ENCODE results near the gene CAV2. TPM values are rescaled to one million over a fixed set of nuclear protein-coding genes. Genes with fewer than 3 reads are reported as not detected.

CAV2 gene, protein sequence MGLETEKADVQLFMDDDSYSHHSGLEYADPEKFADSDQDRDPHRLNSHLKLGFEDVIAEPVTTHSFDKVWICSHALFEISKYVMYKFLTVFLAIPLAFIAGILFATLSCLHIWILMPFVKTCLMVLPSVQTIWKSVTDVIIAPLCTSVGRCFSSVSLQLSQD
- 10 to 100 TPM; 23.2 to 49.6 TPM for total RNA-seq

DNA sequence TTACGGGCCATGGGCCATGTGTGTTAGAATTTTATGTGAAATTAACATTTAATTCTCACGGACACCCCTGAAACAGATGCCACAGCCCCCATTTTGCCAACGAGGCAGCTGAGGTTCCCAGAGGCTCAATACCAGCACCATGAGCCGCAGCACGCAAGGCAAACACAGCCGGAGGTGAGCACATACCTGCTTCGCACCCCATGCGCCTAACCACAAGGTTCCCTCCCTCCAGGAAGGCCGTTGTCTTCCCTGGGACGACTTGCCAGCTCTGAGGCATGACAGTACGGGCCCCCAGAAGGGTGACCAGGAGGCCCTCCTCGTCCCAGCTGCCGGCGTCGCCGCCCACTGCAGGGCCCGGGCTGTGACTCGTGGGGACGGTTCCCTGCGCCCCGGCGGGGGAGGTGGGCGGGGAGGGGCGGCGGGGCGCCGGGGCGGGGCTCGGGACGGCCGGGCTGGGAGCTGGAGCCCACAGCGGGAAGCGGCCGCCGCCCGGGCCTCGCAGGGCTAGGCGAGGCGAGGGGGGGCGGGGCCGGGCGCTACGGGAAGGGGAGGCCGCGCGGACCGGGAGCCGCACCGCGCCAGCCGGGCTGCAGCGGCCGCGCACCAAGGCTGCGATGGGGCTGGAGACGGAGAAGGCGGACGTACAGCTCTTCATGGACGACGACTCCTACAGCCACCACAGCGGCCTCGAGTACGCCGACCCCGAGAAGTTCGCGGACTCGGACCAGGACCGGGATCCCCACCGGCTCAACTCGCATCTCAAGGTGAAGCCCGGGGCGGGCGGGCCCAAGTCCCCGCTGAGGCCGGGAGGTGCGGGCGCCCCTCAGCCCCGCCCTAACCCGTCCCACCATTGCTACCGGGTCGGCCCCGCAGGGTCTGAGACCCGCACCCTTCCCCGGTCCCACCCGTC is at the start of gene CAV2:
TSS of gene CAV2 (plus strand) at position 571 of the 910 bp plus-strand sequence. CDS start at position 615, 44 bp downstream.
- H3K36me3 ChIP-seq, result no peaks in the 10 kb centered on the region

DNA sequence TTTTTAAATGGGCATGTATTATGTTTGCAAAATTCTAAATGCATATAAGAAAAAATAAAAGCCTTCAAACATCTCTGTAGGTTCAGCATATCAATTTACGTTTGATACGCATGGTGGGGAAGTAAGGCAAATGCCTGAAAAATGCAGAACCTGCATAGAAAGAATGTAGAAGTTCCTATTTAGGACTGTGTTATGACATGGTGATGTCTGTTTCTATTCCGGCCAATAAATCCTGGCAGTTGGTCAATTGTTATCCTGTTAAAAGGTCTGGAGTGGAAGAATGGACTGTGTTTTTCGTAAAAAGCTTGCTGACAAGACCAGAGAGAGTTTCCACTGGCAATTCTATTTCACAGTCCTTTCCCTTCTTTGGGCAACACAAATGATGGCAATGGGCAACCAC is 49.6 kb upstream of the CAV2 start:
- Histone ChIP-seq H3K4me3 (no peak overlapping the region), H3K36me3 (no peaks in the 10 kb centered on the region), H3K27ac (no peak overlapping the region), H3K9me3 (no peaks in the 10 kb centered on the region), H3K27me3 (replicated peaks; ENCODE audit: insufficient read depth) (no peaks in the 10 kb centered on the region), H3K4me1 (replicated peaks) (no peaks in the 10 kb centered on the region)
- no peak for DNase-seq (ENCODE audit: low spot score)
- WGBS, result 55% methylated on average over 4 of the region's 4 CpGs
- TF ChIP-seq, protein P1, sequence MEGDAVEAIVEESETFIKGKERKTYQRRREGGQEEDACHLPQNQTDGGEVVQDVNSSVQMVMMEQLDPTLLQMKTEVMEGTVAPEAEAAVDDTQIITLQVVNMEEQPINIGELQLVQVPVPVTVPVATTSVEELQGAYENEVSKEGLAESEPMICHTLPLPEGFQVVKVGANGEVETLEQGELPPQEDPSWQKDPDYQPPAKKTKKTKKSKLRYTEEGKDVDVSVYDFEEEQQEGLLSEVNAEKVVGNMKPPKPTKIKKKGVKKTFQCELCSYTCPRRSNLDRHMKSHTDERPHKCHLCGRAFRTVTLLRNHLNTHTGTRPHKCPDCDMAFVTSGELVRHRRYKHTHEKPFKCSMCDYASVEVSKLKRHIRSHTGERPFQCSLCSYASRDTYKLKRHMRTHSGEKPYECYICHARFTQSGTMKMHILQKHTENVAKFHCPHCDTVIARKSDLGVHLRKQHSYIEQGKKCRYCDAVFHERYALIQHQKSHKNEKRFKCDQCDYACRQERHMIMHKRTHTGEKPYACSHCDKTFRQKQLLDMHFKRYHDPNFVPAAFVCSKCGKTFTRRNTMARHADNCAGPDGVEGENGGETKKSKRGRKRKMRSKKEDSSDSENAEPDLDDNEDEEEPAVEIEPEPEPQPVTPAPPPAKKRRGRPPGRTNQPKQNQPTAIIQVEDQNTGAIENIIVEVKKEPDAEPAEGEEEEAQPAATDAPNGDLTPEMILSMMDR (IDR thresholded peaks at IDR 0.05), result no peak
- TF ChIP-seq POLR2A (IDR thresholded peaks at IDR 0.05) (no peak), POLR2AphosphoS5 (IDR thresholded peaks at IDR 0.05) (no peak)
- intact Hi-C loops (cut with DNase I), result loop anchor here (10.0 kb wide), 1 partner anchor 75 kb away; the partner anchor contains the start of gene CAV1

More for the DNA sequence above, at the start of gene CAV2:
- Histone ChIP-seq H3K4me3 (peak within 1 kb of the TSS; percentile 53 to 56), H3K9me3 (no peaks in the 10 kb centered on the region), H3K27ac (peak within 1 kb of the TSS; percentile 84 to 89), H3K27me3 (replicated peaks; ENCODE audit: insufficient read depth) (no peaks in the 10 kb centered on the region), H3K4me1 (replicated peaks) (no peaks in the 10 kb centered on the region)
- intact Hi-C loops (cut with DNase I), result no loop called here
- peak; percentile 65 for DNase-seq (ENCODE audit: low spot score)
- peak; percentile 48 for TF ChIP-seq POLR2A (IDR thresholded peaks at IDR 0.05)
- no peak for TF ChIP-seq POLR2AphosphoS5 (IDR thresholded peaks at IDR 0.05)
- WGBS, result 5% methylated on average over 39 of the region's 86 CpGs

DNA sequence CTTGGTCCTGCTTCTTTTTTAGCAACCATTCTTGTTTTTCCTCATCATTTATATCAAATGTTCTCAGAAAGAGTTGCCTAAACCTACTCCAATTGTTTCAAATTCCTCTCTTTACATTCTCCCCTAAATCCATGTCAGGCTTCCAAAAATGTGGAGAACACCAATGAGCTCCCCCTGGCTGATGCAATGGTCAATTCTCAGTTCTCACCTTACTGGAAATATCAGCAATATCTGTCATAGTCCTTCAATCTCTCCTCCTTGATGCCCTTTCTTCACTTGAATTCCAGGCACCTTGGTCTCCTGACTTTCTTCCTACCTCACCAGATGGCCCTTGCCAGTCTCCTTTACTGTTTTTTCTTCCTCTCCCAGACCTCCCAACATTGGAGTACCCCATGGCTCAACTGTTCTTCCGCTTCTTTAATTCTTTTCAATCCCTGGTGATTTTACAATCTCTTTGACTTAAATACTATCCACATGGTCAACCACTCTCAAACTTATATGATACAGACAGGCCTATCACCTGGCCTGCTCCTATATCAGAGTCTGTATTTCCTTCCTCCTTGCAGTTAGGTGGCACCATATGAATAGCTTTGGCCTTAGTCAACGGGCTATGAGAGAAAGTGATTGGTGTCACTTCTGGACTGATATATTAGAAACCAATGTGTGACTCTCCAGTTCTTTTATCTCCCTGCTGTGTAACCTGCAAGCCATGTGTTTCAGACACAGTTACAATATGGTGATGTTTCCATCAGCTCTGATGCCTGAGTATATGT is 47.4 kb upstream of the CAV2 start:
- H3K4me3 ChIP-seq, result no peak overlapping the region
- intact Hi-C loops (cut with DNase I), result no loop called here
- H3K36me3 ChIP-seq, result no peaks in the 10 kb centered on the region
- no peaks in the 10 kb centered on the region for H3K27me3 ChIP-seq (replicated peaks; ENCODE audit: insufficient read depth)
- H3K27ac ChIP-seq, result no peak overlapping the region
- H3K9me3 ChIP-seq, result no peaks in the 10 kb centered on the region
- TF ChIP-seq POLR2AphosphoS5 (IDR thresholded peaks at IDR 0.05) (no peak), POLR2A (IDR thresholded peaks at IDR 0.05) (no peak)
- TF ChIP-seq, protein P1 (IDR thresholded peaks at IDR 0.05), result no peak
- WGBS, result 100% methylated on average over 2 of the region's 2 CpGs
- DNase-seq (ENCODE audit: low spot score), result no peak
- no peaks in the 10 kb centered on the region for H3K4me1 ChIP-seq (replicated peaks)

DNA sequence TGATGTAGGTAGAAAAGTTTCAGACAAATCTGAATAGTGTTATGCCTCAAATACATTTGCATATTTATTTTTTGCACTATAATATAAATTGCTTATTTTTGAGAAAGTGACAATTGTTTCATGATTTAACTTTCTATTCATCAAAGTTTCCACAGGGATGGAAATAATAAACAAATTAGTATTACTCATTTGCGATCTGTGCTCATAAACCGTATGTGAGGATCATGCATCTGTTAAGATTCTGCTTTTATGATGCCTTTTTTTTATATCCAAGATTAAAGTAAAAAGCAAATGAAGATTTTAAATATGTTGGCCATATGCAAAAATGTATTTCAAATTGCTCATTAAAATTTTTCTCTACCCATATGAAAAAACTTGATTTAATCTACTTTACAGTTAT is 45.2 kb upstream of the CAV2 start:
- no peak for DNase-seq (ENCODE audit: low spot score)
- no peaks in the 10 kb centered on the region for H3K27me3 ChIP-seq (replicated peaks; ENCODE audit: insufficient read depth)
- intact Hi-C loops (cut with DNase I), result no loop called here
- H3K9me3 ChIP-seq, result no peaks in the 10 kb centered on the region
- no peaks in the 10 kb centered on the region for H3K4me1 ChIP-seq (replicated peaks)
- TF ChIP-seq POLR2AphosphoS5 (IDR thresholded peaks at IDR 0.05) (no peak), POLR2A (IDR thresholded peaks at IDR 0.05) (no peak)
- TF ChIP-seq, protein P1 (IDR thresholded peaks at IDR 0.05), result no peak
- no peak overlapping the region for H3K4me3 ChIP-seq
- H3K27ac ChIP-seq, result no peak overlapping the region
- no peaks in the 10 kb centered on the region for H3K36me3 ChIP-seq
- WGBS, result 82% methylated on average over 2 of the region's 2 CpGs

DNA sequence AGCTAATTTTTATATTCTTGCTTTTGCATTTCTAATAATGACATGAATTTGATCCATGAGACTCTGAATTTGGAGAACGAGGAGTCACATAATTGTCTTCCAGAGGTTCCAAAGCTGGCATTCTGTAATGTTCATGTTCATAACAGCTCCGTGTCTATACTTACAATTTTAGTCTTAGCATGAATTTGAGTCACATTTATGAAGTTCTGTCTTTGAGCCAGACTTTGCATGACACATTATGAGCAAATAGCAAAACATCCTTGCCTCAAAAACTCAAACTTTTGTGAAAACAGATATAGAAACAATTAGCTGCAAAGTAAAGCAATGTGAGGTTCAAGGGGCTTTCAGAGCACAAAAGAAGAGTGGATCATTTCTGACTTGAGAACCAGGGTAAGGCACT is 44.5 kb upstream of the CAV2 start:
- 68% methylated on average over 2 of the region's 2 CpGs for WGBS
- TF ChIP-seq, protein P1 (IDR thresholded peaks at IDR 0.05), result no peak
- TF ChIP-seq POLR2A (IDR thresholded peaks at IDR 0.05), result no peak
- TF ChIP-seq POLR2AphosphoS5 (IDR thresholded peaks at IDR 0.05), result no peak
- intact Hi-C loops (cut with DNase I), result no loop called here
- no peak for DNase-seq (ENCODE audit: low spot score)
- Histone ChIP-seq H3K27me3 (replicated peaks; ENCODE audit: insufficient read depth) (no peaks in the 10 kb centered on the region), H3K4me3 (no peak overlapping the region), H3K36me3 (no peaks in the 10 kb centered on the region), H3K27ac (no peak overlapping the region), H3K9me3 (no peaks in the 10 kb centered on the region), H3K4me1 (replicated peaks) (no peaks in the 10 kb centered on the region)
